ENCODE measurements around the gene OR1G1.
"Not testable (repeated sequence)": the region's sequence is repeated elsewhere in the genome, so short reads cannot be mapped to it uniquely, and the experiment has no call there.

OR1G1 gene

DNA sequence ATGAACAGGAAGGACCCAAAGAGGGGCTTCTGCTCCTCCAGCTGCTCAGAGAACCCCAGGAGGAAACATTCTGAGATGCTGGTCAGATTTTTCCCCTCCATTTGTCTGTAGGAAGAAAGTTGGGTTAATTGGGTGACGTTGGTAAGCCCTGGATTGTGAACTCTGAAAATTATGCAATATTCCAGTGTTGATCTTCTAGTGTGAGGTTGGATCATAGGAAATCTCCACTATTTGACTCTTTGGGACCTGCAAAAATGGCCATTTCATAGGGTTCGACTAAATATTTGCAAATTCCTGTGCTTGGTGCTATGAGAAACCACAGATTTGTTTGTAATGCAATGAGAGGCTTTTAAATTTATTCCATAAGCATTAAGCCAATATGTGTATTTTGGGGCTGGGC, at the start of gene OR1G1:
OR1G1 (minus strand) TSS at position 101 of the 400 bp plus-strand sequence; CDS start at position 101, 0 bp downstream.
- no peak within 1 kb of the TSS for H3K27ac ChIP-seq
- no peak for DNase-seq (ENCODE audit: low read depth, low spot score)

DNA sequence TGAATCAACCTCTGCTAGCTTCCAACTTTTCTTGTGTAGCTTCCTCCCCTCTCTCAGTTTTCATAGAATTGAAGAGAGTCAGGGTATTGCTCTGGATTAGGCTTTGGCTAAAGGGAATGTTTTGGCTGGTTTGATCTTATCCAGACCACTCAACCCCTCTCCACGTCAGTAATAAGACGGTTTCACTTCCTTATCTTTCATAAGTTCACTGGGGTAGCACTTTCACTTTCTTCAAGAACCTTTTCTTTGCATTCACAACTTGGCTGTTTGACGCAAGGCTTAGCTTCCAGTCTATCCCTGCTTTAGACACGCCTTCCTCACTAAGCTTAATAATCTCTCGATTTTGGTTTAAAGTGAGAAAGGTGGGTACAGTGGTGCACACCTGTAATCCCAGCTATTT, 40.2 kb upstream of the OR1G1 start:
- DNase-seq (ENCODE audit: low read depth, low spot score), result no peak
- H3K27ac ChIP-seq, result no peak overlapping the region

DNA sequence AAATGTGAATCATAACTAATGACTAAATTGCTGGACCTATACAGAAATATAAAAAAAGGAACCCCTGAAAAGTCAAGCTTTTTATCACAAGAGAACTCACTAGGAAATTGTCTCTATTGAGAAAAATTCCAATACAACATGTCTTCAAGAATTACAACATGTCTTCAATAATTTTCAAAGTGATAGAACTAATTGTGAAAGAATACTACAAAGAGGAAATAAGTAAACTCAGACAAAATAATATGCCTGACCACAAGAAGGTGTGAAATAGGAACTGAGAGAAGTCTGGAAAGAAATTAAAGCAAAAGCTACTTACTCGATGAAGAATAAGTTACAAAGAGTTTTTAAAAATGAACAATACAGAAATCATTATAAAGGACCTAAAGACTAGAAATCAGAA, 29.9 kb upstream of the OR1G1 start:
- DNase-seq (ENCODE audit: low read depth, low spot score), result no peak
- H3K27ac ChIP-seq, result no peak overlapping the region

DNA sequence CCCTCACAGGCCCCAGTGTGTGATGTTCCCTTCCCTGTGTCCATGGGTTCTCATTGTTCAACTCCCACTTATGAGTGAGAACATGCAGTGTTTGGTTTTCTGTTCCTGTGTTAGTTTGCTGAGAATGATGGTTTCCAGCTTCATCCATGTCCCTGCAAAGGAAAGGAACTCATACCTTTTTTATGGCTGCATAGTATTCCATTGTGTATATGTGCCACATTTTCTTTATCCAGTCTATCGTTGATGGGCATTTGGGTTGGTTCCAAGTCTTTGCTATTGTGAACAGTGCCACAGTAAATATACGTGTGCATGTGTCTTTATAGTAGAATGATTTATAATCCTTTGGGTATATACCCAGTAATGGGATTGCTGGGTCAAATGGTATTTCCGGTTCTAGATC, 10.1 kb upstream of the OR1G1 start:
- not testable (repeated sequence) for H3K27ac ChIP-seq; DNase-seq (ENCODE audit: low read depth, low spot score)

DNA sequence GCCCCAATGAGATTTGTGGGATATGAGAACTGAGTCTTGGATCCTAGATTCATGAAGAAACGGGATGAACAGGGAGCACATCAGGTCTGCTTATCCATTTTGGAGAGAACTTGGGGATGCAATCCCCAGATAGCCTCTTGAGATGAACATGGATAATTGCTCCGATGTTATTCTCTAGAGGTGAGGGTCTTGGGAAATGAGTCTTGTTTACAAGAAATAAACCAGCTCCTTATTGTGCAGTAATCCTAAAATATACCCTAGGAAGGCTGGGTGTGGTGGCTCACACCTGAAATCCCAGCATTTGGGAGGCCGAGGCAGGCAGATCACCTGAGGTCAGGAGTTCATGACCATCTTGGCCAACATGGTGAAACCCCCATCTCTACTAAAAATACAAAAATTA, 23.0 kb downstream of the OR1G1 start, which contains the start of gene OR1D2:
OR1D2 (minus strand) TSS at position 101 of the 400 bp plus-strand sequence. CDS start 11,426 bp downstream, outside the sequence.
- no peak within 1 kb of the TSS for H3K27ac ChIP-seq
- DNase-seq (ENCODE audit: low read depth, low spot score), result no peak
